IMR-90 (cell line): Measurements from ENCODE around the gene EXOC4. TPM values are rescaled to one million over a fixed set of nuclear protein-coding genes. Genes with fewer than 3 reads are reported as not detected.

Source experiments
- ATAC-seq: fragments of 200-7000 bp; cut with Tn5 transposase; 2 replicates; pipeline ENCODE4 v1.9.1; 2020; ENCODE audit warnings: low read depth, mild to moderate bottlenecking, moderate library complexity
- BruUV-seq: library from RNA; stranded (reverse); fragments of 400-500 nt; replicated peaks from 2 replicates; lab custom pipeline; 2021; lab: Mats Ljungman, UMichigan
- CTCF ChIA-PET: fragments of 300-600 bp; formaldehyde crosslinking; extraction: SDS; loops from one replicate; lab custom pipeline; 2021; ENCODE audit warnings: antibody characterized with exemption; lab: Yijun Ruan, JAX
- POLR2A ChIA-PET: fragments of 300-600 bp; sonication (Branson Sonifier 250); formaldehyde crosslinking; loops from one replicate; lab custom pipeline; 2022; ENCODE audit warnings: antibody characterized with exemption; ENCODE audit not compliant: unreplicated experiment; lab: Charles Lee
- DNase-seq: peaks from one replicate; pipeline ENCODE4 v3.0.0; 2013
- H2AFZ ChIP-seq: replicated peaks from 2 replicates; pipeline ENCODE3; 2013; ENCODE audit warnings: low read length, mild to moderate bottlenecking; ENCODE audit not compliant: poor library complexity
- H2AK5ac ChIP-seq: 2 replicates; pipeline ENCODE4 v1.6.1; 2013; ENCODE audit warnings: low read depth, low read length, inconsistent platforms
- H2AK9ac ChIP-seq: replicated peaks from 2 replicates; pipeline ENCODE3; 2013; ENCODE audit warnings: mild to moderate bottlenecking, low read depth, low read length, moderate library complexity; ENCODE audit not compliant: poor library complexity
- H2BK120ac ChIP-seq: 2 replicates; pipeline ENCODE4 v1.6.1; 2013; ENCODE audit warnings: low read depth, low read length, inconsistent platforms
- H2BK15ac ChIP-seq: 3 replicates; pipeline ENCODE4 v1.6.1; 2013; ENCODE audit warnings: low read depth, low read length, inconsistent platforms
- H2BK20ac ChIP-seq: 2 replicates; pipeline ENCODE4 v1.6.1; 2013; ENCODE audit warnings: low read depth, mild to moderate bottlenecking, inconsistent platforms, low read length, moderate library complexity
- H2BK5ac ChIP-seq: 2 replicates; pipeline ENCODE4 v1.6.1; 2013; ENCODE audit warnings: mild to moderate bottlenecking, low read depth, low read length, inconsistent platforms; ENCODE audit not compliant: poor library complexity, severe bottlenecking
- H3K14ac ChIP-seq: replicated peaks from 2 replicates; pipeline ENCODE4 v1.6.1; 2013; ENCODE audit warnings: low read depth, low read length, inconsistent platforms
- H3K18ac ChIP-seq: 2 replicates; pipeline ENCODE4 v1.6.1; 2013; ENCODE audit warnings: low read depth, low read length, control low read depth
- H3K23ac ChIP-seq: 2 replicates; pipeline ENCODE4 v1.6.1; 2013; ENCODE audit warnings: low read depth, low read length, inconsistent platforms
- H3K27ac ChIP-seq: 2 replicates; pipeline ENCODE4 v1.5.1; 2013; ENCODE audit warnings: mild to moderate bottlenecking, control low read depth, low read length; ENCODE audit not compliant: insufficient read depth
- H3K27me3 ChIP-seq: 2 replicates; pipeline ENCODE4 v1.6.1; 2013; ENCODE audit warnings: low read length; ENCODE audit not compliant: control insufficient read depth, insufficient read depth
- H3K36me3 ChIP-seq: 2 replicates; pipeline ENCODE4 v1.6.1; 2013; ENCODE audit warnings: low read length, mixed read lengths; ENCODE audit not compliant: control insufficient read depth, insufficient read depth
- H3K4ac ChIP-seq: 2 replicates; pipeline ENCODE4 v1.6.1; 2013; ENCODE audit warnings: low read depth, low read length, inconsistent platforms
- H3K4me1 ChIP-seq: 2 replicates; pipeline ENCODE4 v1.6.1; 2013; ENCODE audit warnings: low read length, mixed read lengths; ENCODE audit not compliant: control insufficient read depth, insufficient read depth
- H3K4me2 ChIP-seq: 2 replicates; pipeline ENCODE4 v1.6.1; 2013; ENCODE audit warnings: low read depth, mild to moderate bottlenecking, control low read depth, low read length, moderate library complexity
- H3K4me3 ChIP-seq: 2 replicates; pipeline ENCODE4 v1.5.1; 2013; ENCODE audit warnings: low read depth, mild to moderate bottlenecking, control low read depth, low read length, moderate library complexity; ENCODE audit not compliant: insufficient read depth
- H3K56ac ChIP-seq: 2 replicates; pipeline ENCODE4 v1.6.1; 2013; ENCODE audit warnings: low read length, inconsistent platforms; ENCODE audit not compliant: insufficient read depth; ENCODE audit errors: extremely low read depth
- H3K79me1 ChIP-seq, 2 experiments: 2 replicates each; pipeline ENCODE4 v1.6.1; 2013; ENCODE audit warnings: low read length in 2 of 2, inconsistent platforms in 1 of 2, low read depth in 1 of 2
- H3K9ac ChIP-seq: 2 replicates; pipeline ENCODE4 v1.6.1; 2013; ENCODE audit warnings: low read depth, low read length, control low read depth
- H3K9me1 ChIP-seq: 2 replicates; pipeline ENCODE4 v1.6.1; 2013; ENCODE audit warnings: low read length, inconsistent platforms; ENCODE audit not compliant: insufficient read depth
- H3K9me3 ChIP-seq: 2 replicates; pipeline ENCODE4 v1.6.1; 2013; ENCODE audit warnings: low read length; ENCODE audit not compliant: control insufficient read depth, insufficient read depth
- H4K20me1 ChIP-seq: 2 replicates; pipeline ENCODE4 v1.6.1; 2013; ENCODE audit warnings: low read length, inconsistent platforms; ENCODE audit not compliant: insufficient read depth
- H4K5ac ChIP-seq: 2 replicates; pipeline ENCODE4 v1.6.1; 2013; ENCODE audit warnings: mild to moderate bottlenecking, low read depth, low read length, control low read depth
- H4K8ac ChIP-seq, 2 experiments: 2 replicates each; pipeline ENCODE4 v1.6.1; 2013; ENCODE audit warnings: low read depth in 2 of 2, low read length in 2 of 2, control low read depth in 1 of 2, inconsistent platforms in 1 of 2
- H4K91ac ChIP-seq: 2 replicates; pipeline ENCODE4 v1.6.1; 2013; ENCODE audit warnings: low read depth, low read length, inconsistent platforms; ENCODE audit not compliant: insufficient read depth
- BHLHE40 ChIP-seq: fragments of 150-350 bp; IDR thresholded peaks from 2 replicates; pipeline ENCODE4 v1.6.1; 2016; ENCODE audit warnings: mild to moderate bottlenecking, low read depth, low read length
- CHD1 ChIP-seq: IDR thresholded peaks from 2 replicates; pipeline ENCODE4 v1.6.1; 2012; ENCODE audit warnings: low read depth, low read length, improper control_type of control experiment
- CTCF ChIP-seq: conservative IDR thresholded peaks from 2 replicates; pipeline ENCODE4 v1.5.1; 2012; ENCODE audit warnings: mild to moderate bottlenecking, low read depth, low read length, improper control_type of control experiment
- ELK1 ChIP-seq: fragments of 150-350 bp; IDR thresholded peaks from 2 replicates; pipeline ENCODE4 v1.6.1; 2016; ENCODE audit warnings: low read depth, mild to moderate bottlenecking, low read length, moderate library complexity, borderline replicate concordance
- FOS ChIP-seq: fragments of 150-350 bp; IDR thresholded peaks from 2 replicates; pipeline ENCODE4 v1.6.1; 2016; ENCODE audit warnings: low read depth, low read length
- MAFK ChIP-seq: IDR thresholded peaks from 2 replicates; pipeline ENCODE4 v1.6.1; 2012; ENCODE audit warnings: low read depth, low read length, improper control_type of control experiment
- MAZ ChIP-seq: IDR thresholded peaks from 2 replicates; pipeline ENCODE4 v1.6.1; 2012; ENCODE audit warnings: low read depth, mild to moderate bottlenecking, low read length, improper control_type of control experiment, moderate library complexity, borderline replicate concordance
- MXI1 ChIP-seq: IDR thresholded peaks from 2 replicates; pipeline ENCODE4 v1.6.1; 2012; ENCODE audit warnings: low read depth, mild to moderate bottlenecking, low read length, moderate library complexity, borderline replicate concordance
- NFE2L2 ChIP-seq: fragments of 150-350 bp; IDR thresholded peaks from 2 replicates; pipeline ENCODE4 v1.6.1; 2016; ENCODE audit warnings: low read depth, mild to moderate bottlenecking, low read length
- RCOR1 ChIP-seq: IDR thresholded peaks from 2 replicates; pipeline ENCODE4 v1.6.1; 2012; ENCODE audit warnings: mild to moderate bottlenecking, low read length, improper control_type of control experiment; ENCODE audit not compliant: insufficient replicate concordance
- RFX5 ChIP-seq: IDR thresholded peaks from 2 replicates; pipeline ENCODE4 v1.8.0; 2012; ENCODE audit warnings: low read depth, mild to moderate bottlenecking, low read length, moderate library complexity
- USF2 ChIP-seq: fragments of 150-350 bp; IDR thresholded peaks from 2 replicates; pipeline ENCODE4 v1.6.1; 2017; ENCODE audit warnings: mild to moderate bottlenecking, antibody characterized with exemption, low read length, low read depth
- WGBS, 2 experiments: methylation state at CpG; one replicate each; pipeline versions ENCODE4 v1.1.5 to v1.1.7; 2013; ENCODE audit warnings: missing lambda C conversion rate in 2 of 2; ENCODE audit not compliant: insufficient read length in 1 of 2; ENCODE audit errors: extremely low coverage in 2 of 2; 5-methylcytosine and 5-hydroxymethylcytosine counted together
- dilution Hi-C: fragments of 300-500 bp; cut with HindIII; formaldehyde crosslinking; loops from one replicate; pipeline ENCODE4 v1.14.3; 2018; ENCODE audit warnings: low sequenced_read_pairs; ENCODE audit not compliant: unreplicated experiment
- in situ Hi-C: fragments of 300-500 bp; cut with MboI; formaldehyde crosslinking; loops from 3 replicates; pipeline ENCODE4 v1.14.3; 2019; ENCODE audit warnings: low sequenced_read_pairs, inconsistent platforms, mixed read lengths
- intact Hi-C: fragments of 100-400 bp; cut with micrococcal nuclease; formaldehyde crosslinking; loops from 2 replicates; pipeline ENCODE4 v1.10.0; 2022
- polyA plus RNA-seq, 3 experiments: library from polyadenylated mRNA; depleted of rRNA; stranded (reverse); fragments of >200 nt; gene quantifications; 2 replicates each; pipeline ENCODE4 v1.2.3, GENCODE V29; 2012; ENCODE audit warnings: low replicate concordance in 1 of 3
- total RNA-seq: library from RNA; depleted of rRNA; stranded (reverse); fragments of >200 nt; gene quantifications from 2 replicates; pipeline ENCODE4 v1.2.3, GENCODE V29; 2012

The EXOC4 gene
- total and polyA plus RNA-seq, 2 of the 4 experiments (the other 2 are of a cell fraction), result 25.4 to 94.6 TPM

GRCh38 chr7:133552079-133552478 lies 299.2 kb downstream of the EXOC4 start:
- ChIA-PET CTCF (no interaction called here), POLR2A (no interaction called here)
- H3K56ac ChIP-seq, result no peak overlapping the region
- no peak overlapping the region for H2BK5ac ChIP-seq
- no peaks in the 10 kb centered on the region for H3K9me3 ChIP-seq
- no TSS peak for BruUV-seq
- no peak overlapping the region for H2AK9ac ChIP-seq
- H3K9ac ChIP-seq, result no peak overlapping the region
- no peak overlapping the region for H3K4ac ChIP-seq
- no peak overlapping the region for H3K4me2 ChIP-seq
- no peak overlapping the region for H2BK15ac ChIP-seq
- no peaks in the 10 kb centered on the region for H3K9me1 ChIP-seq
- TF ChIP-seq RCOR1 (no peak), CTCF (no peak), RFX5 (no peak), NFE2L2 (no peak), CHD1 (no peak), USF2 (no peak), BHLHE40 (no peak), MAFK (no peak), MAZ (no peak), MXI1 (no peak), ELK1 (no peak), FOS (no peak)
- H4K91ac ChIP-seq, result no peak overlapping the region
- H2BK120ac ChIP-seq, result no peak overlapping the region
- no peak overlapping the region for H3K27ac ChIP-seq
- no peak overlapping the region for H3K23ac ChIP-seq
- DNase-seq (no peak), ATAC-seq (no peak)
- H3K4me1 ChIP-seq, result no peaks in the 10 kb centered on the region
- no peak overlapping the region for H2AK5ac ChIP-seq
- no peak overlapping the region for H4K5ac ChIP-seq
- intact Hi-C loops (no loop called here), dilution Hi-C loops (no loop called here), in situ Hi-C loops (no loop called here)
- no peak overlapping the region for H3K14ac ChIP-seq
- H3K18ac ChIP-seq, result no peak overlapping the region
- H4K20me1 ChIP-seq, result no peaks in the 10 kb centered on the region
- no peak overlapping the region for H2BK20ac ChIP-seq
- no CpG with 5 or more reads among the region's 1 CpG for WGBS, 2 experiments
- H3K36me3 ChIP-seq, result no peaks in the 10 kb centered on the region
- H2AFZ ChIP-seq, result no peak overlapping the region
- H4K8ac ChIP-seq, result no peak overlapping the region
- H3K79me1 ChIP-seq, result no peaks in the 10 kb centered on the region; a peak in 1 of 4 replicates
- no peak overlapping the region for H3K4me3 ChIP-seq
- no peaks in the 10 kb centered on the region for H3K27me3 ChIP-seq
